ENCODE results near the gene XYLT2.

The XYLT2 gene

DNA sequence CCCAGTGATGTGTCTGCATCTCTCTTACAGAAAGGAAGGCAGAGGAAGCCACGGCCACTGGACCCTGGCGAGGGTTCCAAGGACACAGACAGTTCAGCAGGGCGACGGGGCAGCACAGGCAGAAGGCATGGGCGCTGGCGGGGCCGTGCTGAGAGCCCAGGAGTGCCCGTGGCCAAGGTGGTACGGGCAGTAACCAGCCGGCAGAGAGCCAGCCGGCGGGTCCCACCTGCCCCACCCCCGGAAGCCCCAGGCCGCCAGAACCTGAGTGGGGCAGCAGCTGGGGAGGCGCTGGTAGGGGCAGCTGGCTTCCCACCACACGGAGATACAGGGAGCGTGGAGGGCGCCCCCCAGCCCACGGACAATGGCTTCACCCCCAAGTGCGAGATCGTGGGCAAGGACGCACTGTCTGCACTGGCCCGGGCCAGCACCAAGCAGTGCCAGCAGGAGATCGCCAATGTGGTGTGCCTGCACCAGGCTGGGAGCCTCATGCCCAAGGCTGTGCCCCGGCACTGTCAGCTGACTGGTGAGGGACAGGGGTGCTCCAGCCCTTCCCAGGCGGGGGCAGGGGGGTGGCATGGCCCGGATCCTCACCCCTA is 7.8 kb downstream of the XYLT2 start:
- DNase-seq (ENCODE audit: low read depth) = no peak
- H3K4me3 ChIP-seq (ENCODE audit: low read depth, low read length) = no peak overlapping the region
- TF ChIP-seq, protein P1, sequence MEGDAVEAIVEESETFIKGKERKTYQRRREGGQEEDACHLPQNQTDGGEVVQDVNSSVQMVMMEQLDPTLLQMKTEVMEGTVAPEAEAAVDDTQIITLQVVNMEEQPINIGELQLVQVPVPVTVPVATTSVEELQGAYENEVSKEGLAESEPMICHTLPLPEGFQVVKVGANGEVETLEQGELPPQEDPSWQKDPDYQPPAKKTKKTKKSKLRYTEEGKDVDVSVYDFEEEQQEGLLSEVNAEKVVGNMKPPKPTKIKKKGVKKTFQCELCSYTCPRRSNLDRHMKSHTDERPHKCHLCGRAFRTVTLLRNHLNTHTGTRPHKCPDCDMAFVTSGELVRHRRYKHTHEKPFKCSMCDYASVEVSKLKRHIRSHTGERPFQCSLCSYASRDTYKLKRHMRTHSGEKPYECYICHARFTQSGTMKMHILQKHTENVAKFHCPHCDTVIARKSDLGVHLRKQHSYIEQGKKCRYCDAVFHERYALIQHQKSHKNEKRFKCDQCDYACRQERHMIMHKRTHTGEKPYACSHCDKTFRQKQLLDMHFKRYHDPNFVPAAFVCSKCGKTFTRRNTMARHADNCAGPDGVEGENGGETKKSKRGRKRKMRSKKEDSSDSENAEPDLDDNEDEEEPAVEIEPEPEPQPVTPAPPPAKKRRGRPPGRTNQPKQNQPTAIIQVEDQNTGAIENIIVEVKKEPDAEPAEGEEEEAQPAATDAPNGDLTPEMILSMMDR (IDR thresholded peaks at IDR 0.05; ENCODE audit: low read depth, low read length, missing control alignments) = no peak
- in situ Hi-C loops (cut with HindIII; ENCODE audit: low sequenced_read_pairs) = no loop called here

GRCh38 chr17:50354198-50354597 is 8.3 kb downstream of the XYLT2 start:
- no peak overlapping the region for H3K4me3 ChIP-seq (ENCODE audit: low read depth, low read length)
- in situ Hi-C loops (cut with HindIII; ENCODE audit: low sequenced_read_pairs) = no loop called here
- no peak for DNase-seq (ENCODE audit: low read depth)
- TF ChIP-seq, protein P1 (IDR thresholded peaks at IDR 0.05; ENCODE audit: low read depth, low read length, missing control alignments) = no peak

GRCh38 chr17:50354776-50355175 is 8.8 kb downstream of the XYLT2 start:
- no peak for DNase-seq (ENCODE audit: low read depth)
- in situ Hi-C loops (cut with HindIII; ENCODE audit: low sequenced_read_pairs) = no loop called here
- no peak overlapping the region for H3K4me3 ChIP-seq (ENCODE audit: low read depth, low read length)
- TF ChIP-seq, protein P1 (IDR thresholded peaks at IDR 0.05; ENCODE audit: low read depth, low read length, missing control alignments) = no peak

GRCh38 chr17:50355336-50355700 is 9.4 kb downstream of the XYLT2 start:
- in situ Hi-C loops (cut with HindIII; ENCODE audit: low sequenced_read_pairs) = no loop called here
- DNase-seq (ENCODE audit: low read depth) = no peak
- H3K4me3 ChIP-seq (ENCODE audit: low read depth, low read length) = no peak overlapping the region
- TF ChIP-seq, protein P1 (IDR thresholded peaks at IDR 0.05; ENCODE audit: low read depth, low read length, missing control alignments) = no peak

DNA sequence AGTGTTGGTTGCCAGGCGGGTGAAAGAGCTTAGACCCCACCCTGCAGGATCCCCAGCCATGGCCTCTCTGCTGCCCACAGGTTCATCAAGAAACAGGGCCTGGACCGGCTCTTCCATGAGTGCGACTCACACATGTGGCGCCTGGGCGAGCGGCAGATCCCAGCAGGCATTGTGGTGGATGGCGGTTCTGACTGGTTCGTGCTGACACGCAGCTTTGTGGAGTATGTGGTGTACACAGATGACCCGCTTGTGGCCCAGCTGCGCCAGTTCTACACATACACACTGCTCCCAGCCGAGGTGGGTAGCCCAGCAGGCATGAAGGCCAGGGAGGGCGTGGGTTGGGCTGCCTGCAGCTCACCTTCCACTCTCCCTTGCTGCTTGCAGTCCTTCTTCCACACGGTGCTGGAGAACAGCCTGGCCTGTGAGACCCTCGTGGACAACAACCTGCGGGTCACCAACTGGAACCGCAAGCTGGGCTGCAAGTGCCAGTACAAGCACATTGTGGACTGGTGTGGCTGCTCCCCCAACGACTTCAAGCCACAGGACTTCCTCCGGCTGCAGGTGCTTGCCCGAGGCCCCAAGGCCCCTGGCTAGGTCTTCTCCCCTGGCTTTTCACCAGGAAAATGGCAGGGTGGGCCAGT is 9.9 kb downstream of the XYLT2 start:
- no peak overlapping the region for H3K4me3 ChIP-seq (ENCODE audit: low read depth, low read length)
- DNase-seq (ENCODE audit: low read depth) = no peak
- in situ Hi-C loops (cut with HindIII; ENCODE audit: low sequenced_read_pairs) = no loop called here
- TF ChIP-seq, protein P1 (IDR thresholded peaks at IDR 0.05; ENCODE audit: low read depth, low read length, missing control alignments) = no peak

GRCh38 chr17:50356418-50356817 is 10.5 kb downstream of the XYLT2 start:
- TF ChIP-seq, protein P1 (IDR thresholded peaks at IDR 0.05; ENCODE audit: low read depth, low read length, missing control alignments) = no peak
- in situ Hi-C loops (cut with HindIII; ENCODE audit: low sequenced_read_pairs) = no loop called here
- no peak for DNase-seq (ENCODE audit: low read depth)
- no peak overlapping the region for H3K4me3 ChIP-seq (ENCODE audit: low read depth, low read length)
